ENCODE results near the gene ADAMTSL1.

- TF ChIP-seq CTCF (IDR thresholded peaks at IDR 0.05) (no peak), POLR2AphosphoS5 (IDR thresholded peaks at IDR 0.05; ENCODE audit: low read depth, low read length) (no peak), SIN3A (IDR thresholded peaks at IDR 0.05; ENCODE audit: borderline replicate concordance, insufficient read depth, low read depth, low read length) (no peak)
- TF ChIP-seq, protein P1, sequence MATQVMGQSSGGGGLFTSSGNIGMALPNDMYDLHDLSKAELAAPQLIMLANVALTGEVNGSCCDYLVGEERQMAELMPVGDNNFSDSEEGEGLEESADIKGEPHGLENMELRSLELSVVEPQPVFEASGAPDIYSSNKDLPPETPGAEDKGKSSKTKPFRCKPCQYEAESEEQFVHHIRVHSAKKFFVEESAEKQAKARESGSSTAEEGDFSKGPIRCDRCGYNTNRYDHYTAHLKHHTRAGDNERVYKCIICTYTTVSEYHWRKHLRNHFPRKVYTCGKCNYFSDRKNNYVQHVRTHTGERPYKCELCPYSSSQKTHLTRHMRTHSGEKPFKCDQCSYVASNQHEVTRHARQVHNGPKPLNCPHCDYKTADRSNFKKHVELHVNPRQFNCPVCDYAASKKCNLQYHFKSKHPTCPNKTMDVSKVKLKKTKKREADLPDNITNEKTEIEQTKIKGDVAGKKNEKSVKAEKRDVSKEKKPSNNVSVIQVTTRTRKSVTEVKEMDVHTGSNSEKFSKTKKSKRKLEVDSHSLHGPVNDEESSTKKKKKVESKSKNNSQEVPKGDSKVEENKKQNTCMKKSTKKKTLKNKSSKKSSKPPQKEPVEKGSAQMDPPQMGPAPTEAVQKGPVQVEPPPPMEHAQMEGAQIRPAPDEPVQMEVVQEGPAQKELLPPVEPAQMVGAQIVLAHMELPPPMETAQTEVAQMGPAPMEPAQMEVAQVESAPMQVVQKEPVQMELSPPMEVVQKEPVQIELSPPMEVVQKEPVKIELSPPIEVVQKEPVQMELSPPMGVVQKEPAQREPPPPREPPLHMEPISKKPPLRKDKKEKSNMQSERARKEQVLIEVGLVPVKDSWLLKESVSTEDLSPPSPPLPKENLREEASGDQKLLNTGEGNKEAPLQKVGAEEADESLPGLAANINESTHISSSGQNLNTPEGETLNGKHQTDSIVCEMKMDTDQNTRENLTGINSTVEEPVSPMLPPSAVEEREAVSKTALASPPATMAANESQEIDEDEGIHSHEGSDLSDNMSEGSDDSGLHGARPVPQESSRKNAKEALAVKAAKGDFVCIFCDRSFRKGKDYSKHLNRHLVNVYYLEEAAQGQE (IDR thresholded peaks at IDR 0.05; ENCODE audit: insufficient read depth in 1 of 2, low read depth in 2 of 2, low read length in 1 of 2): no peak
Measured at GRCh38 chr9:18666986-18667772, 193.2 kb downstream of the ADAMTSL1 start.

Data from Panc1 (cell line).